HG03565 (cell line): Measurements from ENCODE around the gene FAM20C.
"Not testable (repeated sequence)": the region's sequence is repeated elsewhere in the genome, so short reads cannot be mapped to it uniquely, and the experiment has no call there.

Experiments
- ATAC-seq: cut with Tn5 transposase; IDR thresholded peaks from one replicate; pipeline ENCODE4 v1.9.1; 2021; ENCODE audit warnings: mild to moderate bottlenecking, moderate library complexity; ENCODE audit not compliant: unreplicated experiment

The FAM20C gene

GRCh38 chr7:191105-191980 is 1.0 kb upstream of the FAM20C start:
- ATAC-seq, result no peak

- ATAC-seq, result no peak
Measured at GRCh38 chr7:192701-193480, 520 bp downstream of the FAM20C start.

GRCh38 chr7:193481-194251 is 1.3 kb downstream of the FAM20C start:
- no peak for ATAC-seq

GRCh38 chr7:194252-195009 is 2.1 kb downstream of the FAM20C start:
- no peak for ATAC-seq

GRCh38 chr7:195010-195829 is 2.8 kb downstream of the FAM20C start:
- no peak for ATAC-seq

GRCh38 chr7:195830-196128 is 3.4 kb downstream of the FAM20C start:
- ATAC-seq, result no peak

GRCh38 chr7:196283-196682 is 3.9 kb downstream of the FAM20C start:
- no peak for ATAC-seq

GRCh38 chr7:196778-197321 is 4.5 kb downstream of the FAM20C start:
- ATAC-seq, result no peak

GRCh38 chr7:197413-198335 is 5.3 kb downstream of the FAM20C start:
- ATAC-seq, result no peak

- no peak for ATAC-seq
Measured at GRCh38 chr7:199483-200249, 7.3 kb downstream of the FAM20C start.

- ATAC-seq, result no peak
Measured at GRCh38 chr7:200290-200689, 7.9 kb downstream of the FAM20C start.

- ATAC-seq, result no peak
Measured at GRCh38 chr7:200704-201103, 8.3 kb downstream of the FAM20C start.

- ATAC-seq, result no peak
Measured at GRCh38 chr7:204326-204725, 12.0 kb downstream of the FAM20C start.

- ATAC-seq, result no peak
Measured at GRCh38 chr7:205115-206010, 13.0 kb downstream of the FAM20C start.

GRCh38 chr7:206351-206750 is 14.0 kb downstream of the FAM20C start:
- ATAC-seq, result not testable (repeated sequence)

- ATAC-seq, result no peak
Measured at GRCh38 chr7:207418-208129, 15.2 kb downstream of the FAM20C start.
